Occipital lobe (tissue), 3 donors: ENCODE data around the gene PSME4. TPM values are rescaled to one million over a fixed set of nuclear protein-coding genes. Genes with fewer than 3 reads are reported as not detected.
"Not testable (repeated sequence)": the region's sequence is repeated elsewhere in the genome, so short reads cannot be mapped to it uniquely, and the experiment has no call there.

ENCODE experiments used
- DNase-seq: peaks from one replicate; lab custom pipeline; 2025; lab: John Stamatoyannopoulos, UW
- small RNA-seq: library from RNA; depleted of rRNA; stranded (forward); fragments of <200 nt; gene quantifications from one replicate; pipeline ENCODE3, GENCODE V24; 2014
- total RNA-seq: library from RNA; depleted of rRNA; stranded (reverse); fragments of >200 nt; gene quantifications from one replicate; pipeline ENCODE4 v1.2.3, GENCODE V29; 2014

Gene PSME4
- total RNA-seq, 1 donor from 2014 or later = 42.1 TPM

GRCh38 chr2:53842891-53843290 is 127.9 kb downstream of the PSME4 start:
- DNase-seq = no peak

GRCh38 chr2:53841651-53842050 is 129.1 kb downstream of the PSME4 start:
- not testable (repeated sequence) for DNase-seq

GRCh38 chr2:53840580-53840979 is 130.2 kb downstream of the PSME4 start:
- DNase-seq = no peak

- DNase-seq = not testable (repeated sequence)
Observed at GRCh38 chr2:53829980-53830290, 140.9 kb downstream of the PSME4 start.

GRCh38 chr2:53829273-53829979 is 141.4 kb downstream of the PSME4 start:
- DNase-seq = no peak

- DNase-seq = no peak
Observed at GRCh38 chr2:53828331-53828730, 142.5 kb downstream of the PSME4 start.

- DNase-seq = no peak
Observed at GRCh38 chr2:53827398-53828175, 143.2 kb downstream of the PSME4 start.

GRCh38 chr2:53826587-53827397 is 144.0 kb downstream of the PSME4 start:
- DNase-seq = no peak

- no peak for DNase-seq
Observed at GRCh38 chr2:53826030-53826410, 144.8 kb downstream of the PSME4 start.

- DNase-seq = not testable (repeated sequence)
Observed at GRCh38 chr2:53823639-53824038, 147.2 kb downstream of the PSME4 start.

- DNase-seq = no peak
Observed at GRCh38 chr2:53821810-53822209, 149.0 kb downstream of the PSME4 start.

- no peak for DNase-seq
Observed at GRCh38 chr2:53820711-53821110, 150.1 kb downstream of the PSME4 start.

- DNase-seq = no peak
Observed at GRCh38 chr2:53820048-53820447, 150.7 kb downstream of the PSME4 start.

GRCh38 chr2:53819634-53820033 is 151.2 kb downstream of the PSME4 start:
- no peak for DNase-seq

- DNase-seq = no peak
Observed at GRCh38 chr2:53818854-53819435, 151.8 kb downstream of the PSME4 start.

Small RNA genes lying within 50 kb of the gene (small RNA-seq; reads per million reads assigned to genes)
- gene MIR3682 = not detected

Other genes with a start within 250 kb of the PSME4 start
- gene CHAC2, start 203.2 kb downstream of the PSME4 start, total RNA-seq = 5.3 TPM
- gene ASB3, start 184.0 kb downstream of the PSME4 start, total RNA-seq = 130 TPM
- 62.5 TPM for gene ERLEC1, start 183.9 kb downstream of the PSME4 start, total RNA-seq
- 15.8 TPM for gene GPR75, start 111.0 kb downstream of the PSME4 start, total RNA-seq
- gene ACYP2, start 144.6 kb upstream of the PSME4 start, total RNA-seq = 13.6 TPM